Pancreas (tissue), 10 donors: Measurements from ENCODE around the gene GTF3C4. TPM values are rescaled to one million over a fixed set of nuclear protein-coding genes. Genes with fewer than 3 reads are reported as not detected.

Experiments used
- ATAC-seq, 4 donors: fragments of 200-7000 bp; cut with Tn5 transposase; one replicate each; pipeline versions ENCODE4 v1.8.0 to v1.9.1; 2020; ENCODE audit warnings: mild to moderate bottlenecking in 4 of 4, moderate library complexity in 4 of 4
- DNase-seq, 6 donors: peaks; one replicate each; pipeline ENCODE4 v3.0.0-alpha.2; 2020
- FAIRE-seq: peaks from 2 replicates; lab custom pipeline; 2012; peaks lifted over from hg19 to GRCh38; lab: Jason Lieb, UNC
- H3K27ac ChIP-seq, 4 donors: fragments of 200-600 bp; sonication (generic); 1 replicate in 3 of 4; 2 replicates in 1 of 4; pipeline versions ENCODE4 v1.5.0 to v1.8.0; 2020
- H3K27me3 ChIP-seq, 4 donors: fragments of 200-600 bp; one replicate each; pipeline ENCODE4 v1.8.0; 2021
- H3K36me3 ChIP-seq, 3 donors: fragments of 200-600 bp; sonication (generic) in 1 of 3; one replicate each; pipeline versions ENCODE4 v1.5.0 to v1.8.0; 2020 to 2021
- H3K4me1 ChIP-seq, 3 donors: fragments of 200-600 bp; one replicate each; pipeline ENCODE4 v1.8.0; 2021
- H3K4me3 ChIP-seq, 4 donors: fragments of 200-600 bp; sonication (generic) in 2 of 4; one replicate each; pipeline versions ENCODE4 v1.5.0 to v1.8.0; 2020 to 2021
- H3K9me3 ChIP-seq, 4 donors: fragments of 200-600 bp; one replicate each; pipeline ENCODE4 v1.8.0; 2021
- CTCF ChIP-seq, 4 donors: fragments of 200-600 bp; sonication (generic) in 3 of 4; IDR thresholded peaks; one replicate each; pipeline versions ENCODE4 v1.5.0 to v1.8.0; 2021; ENCODE audit warnings: antibody characterized with exemption in 4 of 4
- WGBS, 2 donors: extraction: QIAGEN DNeasy Blood & Tissue Kit; methylation state at CpG; one replicate each; pipeline ENCODE4 v1.1.7; 2013; 5-methylcytosine and 5-hydroxymethylcytosine counted together
- intact Hi-C, 3 donors: fragments of 100-400 bp; cut with DNase I; formaldehyde crosslinking; loops; one replicate each; pipeline versions ENCODE4 v1.11.1 to v1.14.2; 2022
- polyA plus RNA-seq, 2 donors: library from polyadenylated mRNA; stranded (reverse); fragments of 200-250 nt; gene quantifications; one replicate each; pipeline ENCODE4 v1.2.3, GENCODE V29; 2013
- total RNA-seq, 6 donors: library from RNA; stranded (reverse); fragmentation: NEBNext Ultra II Directional in 4 of 6; extraction: Animal tissue kit (Norgen Biotek cat#: 25700) in 4 of 6; gene quantifications; one replicate each; pipeline versions ENCODE4 v1.2.1 to v1.2.4, GENCODE V29; 2021 to 2023
- donor health status: healthy with polysubstance abuse.
- donor health status: DM: no; HTN: no; CAD: no; lungs with moderate emphysema.
- donor health status: DM: no; HTN: no; CAD: no.
- donor health status: control.
- donor health status: control.
- donor health status: Bipolar disorder and iron deficiency.
- donor health status: DM: yes; HTN: yes; CAD: no.
- donor health status: DM: no; HTN: no; CAD: no.
- donor health status: DM: no; HTN: no; CAD: no.
- donor health status: DM: yes; HTN: yes; CAD: no.

The GTF3C4 gene
- total and polyA plus RNA-seq, 8 donors: 1.6 to 8.0 (median 5.6) TPM

GRCh38 chr9:132645711-132646110, 24.6 kb upstream of the GTF3C4 start:
- no peak for DNase-seq
- H3K36me3 ChIP-seq: peaks cover 0 to 34% (median 3%) of the 10 kb centered on the region in 3 donors

GRCh38 chr9:132646726-132647125, 23.5 kb upstream of the GTF3C4 start:
- Histone ChIP-seq H3K36me3 (peaks cover 0 to 27% (median 3%) of the 10 kb centered on the region in 3 donors), H3K4me3 (no peak overlapping the region), H3K27me3 (no peaks in the 10 kb centered on the region), H3K27ac (no peak overlapping the region), H3K4me1 (no peaks in the 10 kb centered on the region), H3K9me3 (no peaks in the 10 kb centered on the region)
- TF ChIP-seq CTCF (IDR thresholded peaks at IDR 0.05): no peak
- intact Hi-C loops: no loop called here
- 90% methylated on average over 7 of the region's 7 CpGs for WGBS, 2 donors
- FAIRE-seq: no peak
- no peak for ATAC-seq
- DNase-seq: no peak

More at GRCh38 chr9:132645711-132646110, 24.6 kb upstream of the GTF3C4 start:
- no peak overlapping the region for H3K4me3 ChIP-seq
- ATAC-seq (peak in 1 of 4 donors; percentile 11), FAIRE-seq (no peak)
- 95 to 96% methylated on average over 15 of the region's 15 CpGs for WGBS, 2 donors
- no peaks in the 10 kb centered on the region for H3K4me1 ChIP-seq
- no peaks in the 10 kb centered on the region for H3K9me3 ChIP-seq
- H3K27ac ChIP-seq: no peak overlapping the region
- intact Hi-C loops: no loop called here
- H3K27me3 ChIP-seq: no peaks in the 10 kb centered on the region
- no peak for TF ChIP-seq CTCF (IDR thresholded peaks at IDR 0.05)

GRCh38 chr9:132647355-132647754, 22.9 kb upstream of the GTF3C4 start:
- Histone ChIP-seq H3K4me3 (no peak overlapping the region), H3K27ac (no peak overlapping the region), H3K36me3 (peaks cover 0 to 27% (median 3%) of the 10 kb centered on the region in 3 donors), H3K4me1 (no peaks in the 10 kb centered on the region), H3K9me3 (no peaks in the 10 kb centered on the region), H3K27me3 (no peaks in the 10 kb centered on the region)
- ATAC-seq: peak in 1 of 4 donors; percentile 25
- FAIRE-seq: no peak
- 80 to 82% methylated on average over 4 of the region's 4 CpGs for WGBS, 2 donors
- TF ChIP-seq CTCF (IDR thresholded peaks at IDR 0.05): no peak
- no peak for DNase-seq
- intact Hi-C loops: no loop called here

- DNase-seq (no peak), ATAC-seq (no peak), FAIRE-seq (no peak)
- WGBS, 2 donors: 92 to 97% methylated on average over 2 of the region's 2 CpGs
- Histone ChIP-seq H3K27me3 (no peaks in the 10 kb centered on the region), H3K9me3 (no peaks in the 10 kb centered on the region), H3K36me3 (peaks cover 0 to 27% (median 3%) of the 10 kb centered on the region in 3 donors), H3K4me3 (no peak overlapping the region), H3K4me1 (no peaks in the 10 kb centered on the region), H3K27ac (no peak overlapping the region)
- no peak for TF ChIP-seq CTCF (IDR thresholded peaks at IDR 0.05)
- intact Hi-C loops: no loop called here
Measured at GRCh38 chr9:132647806-132648205, 22.5 kb upstream of the GTF3C4 start.

GRCh38 chr9:132648283-132648682, 22.0 kb upstream of the GTF3C4 start:
- no peak overlapping the region for H3K27ac ChIP-seq
- TF ChIP-seq CTCF (IDR thresholded peaks at IDR 0.05): no peak
- ATAC-seq (no peak), FAIRE-seq (no peak), DNase-seq (no peak)
- peaks cover 0 to 27% (median 3%) of the 10 kb centered on the region in 3 donors for H3K36me3 ChIP-seq
- no peaks in the 10 kb centered on the region for H3K4me1 ChIP-seq
- H3K4me3 ChIP-seq: no peak overlapping the region
- WGBS, 2 donors: 86 to 95% methylated on average over 7 of the region's 7 CpGs
- no peaks in the 10 kb centered on the region for H3K27me3 ChIP-seq
- H3K9me3 ChIP-seq: no peaks in the 10 kb centered on the region
- intact Hi-C loops: no loop called here
